K562 (cell line): Measurements from ENCODE around the gene ARHGAP8. TPM values are rescaled to one million over a fixed set of nuclear protein-coding genes. Genes with fewer than 3 reads are reported as not detected.
A peak's percentile ranks its signal among the peaks of the same experiment; 100 is the strongest.

Experiments used
- ATAC-seq: fragments of 200-7000 bp; cut with Tn5 transposase; 3 replicates; pipeline ENCODE4 v1.9.1; 2020; ENCODE audit warnings: moderate library complexity
- BruUV-seq: library from RNA; stranded (reverse); fragments of 400-500 nt; replicated peaks from 2 replicates; lab custom pipeline; 2021; lab: Mats Ljungman, UMichigan
- CTCF ChIA-PET: fragments of 300-600 bp; formaldehyde crosslinking; extraction: SDS; loops from one replicate; lab custom pipeline; 2021; ENCODE audit warnings: low intra/inter-chr PET ratio; lab: Yijun Ruan, JAX
- POLR2A ChIA-PET: fragments of 300-600, 350-650 bp; sonication (Branson Sonifier 250); formaldehyde crosslinking; extraction: SDS; loops from one replicate; lab custom pipeline; 2021; ENCODE audit warnings: antibody characterized with exemption, inconsistent platforms; lab: Yijun Ruan, JAX
- DNase-seq, 4 experiments: peaks; one replicate each; pipeline versions ENCODE4 v3.0.0 to v3.0.0-alpha.2; 2011 to 2018; ENCODE audit warnings: low spot score in 3 of 4, mixed read lengths in 3 of 4; ENCODE audit errors: extremely low read depth in 1 of 4
- FAIRE-seq: peaks from 2 replicates; lab custom pipeline; 2011; peaks lifted over from hg19 to GRCh38; lab: Jason Lieb, UNC
- H2AFZ ChIP-seq: 2 replicates; pipeline ENCODE4 v1.6.0; 2011; ENCODE audit warnings: low read depth, low read length, control low read depth, inconsistent platforms
- H3K27ac ChIP-seq: fragments of 200-600 bp; 3 replicates; pipeline ENCODE4 v1.8.0; 2011; ENCODE audit warnings: low read depth, mild to moderate bottlenecking, control low read depth, inconsistent platforms, low read length, moderate library complexity, mixed read lengths; ENCODE audit errors: extremely low read depth
- H3K27me3 ChIP-seq, 2 experiments: fragments of 300-600 bp in 1 of 2; 2 replicates in 1 of 2; 3 replicates in 1 of 2; pipeline versions ENCODE4 v1.6.0 to v1.8.0; 2011; ENCODE audit warnings: inconsistent platforms in 2 of 2, low read length in 2 of 2, mild to moderate bottlenecking in 1 of 2, mixed read lengths in 1 of 2, moderate library complexity in 1 of 2; ENCODE audit not compliant: control insufficient read depth in 2 of 2, insufficient read depth in 2 of 2
- H3K36me3 ChIP-seq: fragments of 300-600 bp; 3 replicates; pipeline ENCODE4 v1.8.0; 2011; ENCODE audit warnings: mild to moderate bottlenecking, low read length, inconsistent platforms; ENCODE audit not compliant: control insufficient read depth, insufficient read depth
- H3K4me1 ChIP-seq, 2 experiments: fragments of 200-600 bp in 1 of 2; replicated peaks in 1 of 2; 2 replicates in 1 of 2; 3 replicates in 1 of 2; pipeline versions ENCODE4 v1.5.1 to v1.8.0; 2011; ENCODE audit warnings: inconsistent platforms in 2 of 2, low read length in 2 of 2, mild to moderate bottlenecking in 1 of 2, mixed read lengths in 1 of 2, moderate library complexity in 1 of 2; ENCODE audit not compliant: control insufficient read depth in 2 of 2, insufficient read depth in 2 of 2
- H3K4me2 ChIP-seq: 2 replicates; pipeline ENCODE4 v1.6.1; 2011; ENCODE audit warnings: low read length, control low read depth, inconsistent platforms, mixed read lengths; ENCODE audit not compliant: insufficient read depth
- H3K4me3 ChIP-seq: fragments of 200-600 bp; sonication (generic), shearing (Covaris generic); 2 replicates; pipeline ENCODE4 v1.5.1; 2016; ENCODE audit warnings: control low read depth, inconsistent platforms
- H3K79me2 ChIP-seq: fragments of 200-600 bp; 3 replicates; pipeline ENCODE4 v1.8.0; 2011; ENCODE audit warnings: low read length, inconsistent platforms; ENCODE audit not compliant: control insufficient read depth, insufficient read depth
- H3K9ac ChIP-seq, 2 experiments: 2 replicates each; pipeline versions ENCODE4 v1.6.0 to v1.6.1; 2011; ENCODE audit warnings: low read depth in 2 of 2, low read length in 2 of 2, control low read depth in 1 of 2, inconsistent platforms in 1 of 2, mild to moderate bottlenecking in 1 of 2, mixed read lengths in 1 of 2; ENCODE audit not compliant: insufficient read depth in 1 of 2
- H3K9me1 ChIP-seq: one replicate; pipeline ENCODE4 v1.6.0; 2011; ENCODE audit warnings: inconsistent platforms, mild to moderate bottlenecking, low read length, moderate library complexity; ENCODE audit not compliant: control insufficient read depth, insufficient read depth
- H3K9me3 ChIP-seq: replicated peaks from 2 replicates; pipeline ENCODE4 v1.5.1; 2011; ENCODE audit warnings: low read depth, low read length, inconsistent platforms; ENCODE audit not compliant: control insufficient read depth, insufficient read depth
- H4K20me1 ChIP-seq: replicated peaks from 2 replicates; pipeline ENCODE4 v1.6.1; 2011; ENCODE audit warnings: low read length, inconsistent platforms, mixed read lengths; ENCODE audit not compliant: control insufficient read depth, insufficient read depth
- CBFA2T2 ChIP-seq: fragments of 450-650 bp; conservative IDR thresholded peaks from 2 replicates; pipeline ENCODE4 v1.6.1; 2017; ENCODE audit warnings: mild to moderate bottlenecking
- CTBP1 ChIP-seq: fragments of 450-650 bp; IDR thresholded peaks from 2 replicates; pipeline ENCODE4 v1.6.1; 2016; ENCODE audit warnings: borderline replicate concordance
- NR2F6 ChIP-seq: fragments of 450-650 bp; formaldehyde crosslinking; IDR thresholded peaks from 2 replicates; pipeline ENCODE4 v1.4.0; 2020; ENCODE audit warnings: mild to moderate bottlenecking
- POLR2B ChIP-seq: fragments of 450-650 bp; IDR thresholded peaks from 2 replicates; pipeline ENCODE4 v1.6.1; 2018; ENCODE audit warnings: low read depth; ENCODE audit not compliant: partially characterized antibody
- ZEB2 ChIP-seq: fragments of 450-650 bp; IDR thresholded peaks from 2 replicates; pipeline ENCODE4 v1.6.1; 2016
- ZFP36 ChIP-seq: fragments of 150-350 bp; IDR thresholded peaks from 2 replicates; pipeline ENCODE4 v1.6.1; 2018; ENCODE audit warnings: low read length, low read depth; ENCODE audit not compliant: partially characterized antibody
- ZKSCAN1 ChIP-seq: fragments of 150-350 bp; IDR thresholded peaks from 2 replicates; pipeline ENCODE4 v1.6.1; 2016; ENCODE audit warnings: low read depth, low read length
- ZNF146 ChIP-seq: IDR thresholded peaks from one replicate; pipeline ENCODE4 v1.6.1; 2018; ENCODE audit warnings: missing compliant biosample characterization; ENCODE audit not compliant: unreplicated experiment
- ZNF184 ChIP-seq: sonication (generic); formaldehyde crosslinking; IDR thresholded peaks from 2 replicates; pipeline ENCODE4 v1.5.0; 2020; ENCODE audit warnings: missing genetic modification reagents
- ZNF445 ChIP-seq: fragments of 250-450 bp; sonication (Bioruptor Pico); IDR thresholded peaks from 2 replicates; pipeline ENCODE4 v1.4.0; 2020; ENCODE audit warnings: low read depth, mild to moderate bottlenecking, moderate library complexity
- ZNF778 ChIP-seq: fragments of 450-650 bp; formaldehyde crosslinking; IDR thresholded peaks from 2 replicates; pipeline ENCODE4 v1.4.0; 2020; ENCODE audit warnings: mild to moderate bottlenecking, moderate library complexity
- WGBS: fragments of 100-300 bp; shearing (Covaris generic); methylation state at CpG from one replicate; pipeline ENCODE4 v1.1.6; 2016; ENCODE audit warnings: low coverage, mixed read lengths; ENCODE audit not compliant: insufficient coverage; ENCODE audit errors: missing lambda C conversion rate; 5-methylcytosine and 5-hydroxymethylcytosine counted together
- in situ Hi-C: fragments of 300-500 bp; cut with MboI; formaldehyde crosslinking; loops from 4 replicates; pipeline ENCODE4 v1.15.0; 2018; ENCODE audit warnings: inconsistent platforms, mixed read lengths
- intact Hi-C: fragments of 100-400 bp; cut with micrococcal nuclease; formaldehyde crosslinking; loops from 2 replicates; pipeline ENCODE4 v1.14.2; 2022
- polyA plus RNA-seq, 8 experiments: library from polyadenylated mRNA; depleted of rRNA in 4 of 8; stranded (reverse) in 5 of 8; unstranded in 3 of 8; fragments of >200 nt; fragmentation: Nextera tagmentation in 2 of 8; fragmentation: Illumina TruSeq in 1 of 8; extraction: Ambion mirVana in 2 of 8; extraction: Trizol in 1 of 8; gene quantifications; 2 replicates each; pipeline versions ENCODE4 v1.2.1 to v1.2.3, GENCODE V29; 2011 to 2014; ENCODE audit warnings: inconsistent platforms in 1 of 8, missing spikeins in 1 of 8
- total RNA-seq, 7 experiments: library from RNA; depleted of rRNA in 6 of 7; stranded (reverse); fragments of >200 nt in 6 of 7; fragmentation: Illumina TruSeq in 2 of 7; extraction: Trizol in 2 of 7; gene quantifications; 2 replicates each; pipeline versions ENCODE4 v1.2.1 to v1.2.3, GENCODE V29; 2011 to 2021; ENCODE audit warnings: low replicate concordance in 1 of 7
- TF ChIP-seq, protein P1 (sequence below): fragments of 250-450 bp; sonication (Bioruptor Pico); IDR thresholded peaks from 2 replicates; pipeline ENCODE4 v1.5.0; 2021
- TF ChIP-seq, protein P2 (sequence below), 2 experiments: fragments of 450-650 bp; IDR thresholded peaks; 2 replicates each; pipeline ENCODE4 v1.6.1; 2016; ENCODE audit warnings: mild to moderate bottlenecking in 2 of 2, borderline replicate concordance in 1 of 2, low read depth in 1 of 2, moderate library complexity in 1 of 2

ARHGAP8 gene
- total and polyA plus RNA-seq, 9 of the 15 experiments (the other 6 are each of a cell fraction or from before 2014, with no cell fraction given), result 0.15 to 2.2 (median 0.62) TPM

GRCh38 chr22:44730490-44731356 lies 21.7 kb upstream of the ARHGAP8 start:
- Histone ChIP-seq H3K9ac (no peak overlapping the region), H3K36me3 (peaks cover 6% of the 10 kb centered on the region; the same call in 2 of the 3 replicates), H3K79me2 (no peaks in the 10 kb centered on the region), H3K27me3 (no peaks in the 10 kb centered on the region), H3K4me1 (peaks cover 0 to 19% of the 10 kb centered on the region in 2 experiments; a peak in 2 of 5 replicates), H4K20me1 (peaks cover 5% of the 10 kb centered on the region; the same call in 1 of the 2 replicates), H3K4me2 (no peak overlapping the region), H3K27ac (no peak overlapping the region), H2AFZ (no peak overlapping the region), H3K9me3 (no peaks in the 10 kb centered on the region), H3K9me1 (no peaks in the 10 kb centered on the region), H3K4me3 (no peak overlapping the region)
- in situ Hi-C loops, result no loop called here
- WGBS, result 90% methylated on average over 13 of the region's 19 CpGs
- DNase-seq, result no peak
- CTCF ChIA-PET, result no interaction called here
- FAIRE-seq, result no peak
- no peak for ATAC-seq
- POLR2A ChIA-PET, result interaction anchor here (0.6 to 1.4 kb wide), 3 partner anchors 26 to 332 kb away, joined by 3 to 5 read pairs (median 3); no protein-coding TSS in a partner anchor
- no TSS peak for BruUV-seq
- intact Hi-C loops, result no loop called here
- TF ChIP-seq, protein P1, sequence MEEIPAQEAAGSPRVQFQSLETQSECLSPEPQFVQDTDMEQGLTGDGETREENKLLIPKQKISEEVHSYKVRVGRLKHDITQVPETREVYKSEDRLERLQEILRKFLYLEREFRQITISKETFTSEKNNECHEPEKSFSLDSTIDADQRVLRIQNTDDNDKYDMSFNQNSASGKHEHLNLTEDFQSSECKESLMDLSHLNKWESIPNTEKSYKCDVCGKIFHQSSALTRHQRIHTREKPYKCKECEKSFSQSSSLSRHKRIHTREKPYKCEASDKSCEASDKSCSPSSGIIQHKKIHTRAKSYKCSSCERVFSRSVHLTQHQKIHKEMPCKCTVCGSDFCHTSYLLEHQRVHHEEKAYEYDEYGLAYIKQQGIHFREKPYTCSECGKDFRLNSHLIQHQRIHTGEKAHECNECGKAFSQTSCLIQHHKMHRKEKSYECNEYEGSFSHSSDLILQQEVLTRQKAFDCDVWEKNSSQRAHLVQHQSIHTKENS, result no peak
- no peak for TF ChIP-seq ZNF445
- 0 out of 2 replicates have a peak, but pooled peaks have one; percentile 31 for TF ChIP-seq CTBP1
- no peak for TF ChIP-seq POLR2B
- TF ChIP-seq CBFA2T2, result 0 out of 2 replicates have a peak, but pooled peaks have one; percentile 11
- peak; percentile 76 for TF ChIP-seq ZFP36
- no peak for TF ChIP-seq ZNF778 (CRISPR knock-in tag)
- TF ChIP-seq ZEB2, result peak; percentile 95
- peak; percentile 64; the same call in 1 of the 2 replicates for TF ChIP-seq ZNF184 (CRISPR knock-in tag)
- TF ChIP-seq, protein P2, sequence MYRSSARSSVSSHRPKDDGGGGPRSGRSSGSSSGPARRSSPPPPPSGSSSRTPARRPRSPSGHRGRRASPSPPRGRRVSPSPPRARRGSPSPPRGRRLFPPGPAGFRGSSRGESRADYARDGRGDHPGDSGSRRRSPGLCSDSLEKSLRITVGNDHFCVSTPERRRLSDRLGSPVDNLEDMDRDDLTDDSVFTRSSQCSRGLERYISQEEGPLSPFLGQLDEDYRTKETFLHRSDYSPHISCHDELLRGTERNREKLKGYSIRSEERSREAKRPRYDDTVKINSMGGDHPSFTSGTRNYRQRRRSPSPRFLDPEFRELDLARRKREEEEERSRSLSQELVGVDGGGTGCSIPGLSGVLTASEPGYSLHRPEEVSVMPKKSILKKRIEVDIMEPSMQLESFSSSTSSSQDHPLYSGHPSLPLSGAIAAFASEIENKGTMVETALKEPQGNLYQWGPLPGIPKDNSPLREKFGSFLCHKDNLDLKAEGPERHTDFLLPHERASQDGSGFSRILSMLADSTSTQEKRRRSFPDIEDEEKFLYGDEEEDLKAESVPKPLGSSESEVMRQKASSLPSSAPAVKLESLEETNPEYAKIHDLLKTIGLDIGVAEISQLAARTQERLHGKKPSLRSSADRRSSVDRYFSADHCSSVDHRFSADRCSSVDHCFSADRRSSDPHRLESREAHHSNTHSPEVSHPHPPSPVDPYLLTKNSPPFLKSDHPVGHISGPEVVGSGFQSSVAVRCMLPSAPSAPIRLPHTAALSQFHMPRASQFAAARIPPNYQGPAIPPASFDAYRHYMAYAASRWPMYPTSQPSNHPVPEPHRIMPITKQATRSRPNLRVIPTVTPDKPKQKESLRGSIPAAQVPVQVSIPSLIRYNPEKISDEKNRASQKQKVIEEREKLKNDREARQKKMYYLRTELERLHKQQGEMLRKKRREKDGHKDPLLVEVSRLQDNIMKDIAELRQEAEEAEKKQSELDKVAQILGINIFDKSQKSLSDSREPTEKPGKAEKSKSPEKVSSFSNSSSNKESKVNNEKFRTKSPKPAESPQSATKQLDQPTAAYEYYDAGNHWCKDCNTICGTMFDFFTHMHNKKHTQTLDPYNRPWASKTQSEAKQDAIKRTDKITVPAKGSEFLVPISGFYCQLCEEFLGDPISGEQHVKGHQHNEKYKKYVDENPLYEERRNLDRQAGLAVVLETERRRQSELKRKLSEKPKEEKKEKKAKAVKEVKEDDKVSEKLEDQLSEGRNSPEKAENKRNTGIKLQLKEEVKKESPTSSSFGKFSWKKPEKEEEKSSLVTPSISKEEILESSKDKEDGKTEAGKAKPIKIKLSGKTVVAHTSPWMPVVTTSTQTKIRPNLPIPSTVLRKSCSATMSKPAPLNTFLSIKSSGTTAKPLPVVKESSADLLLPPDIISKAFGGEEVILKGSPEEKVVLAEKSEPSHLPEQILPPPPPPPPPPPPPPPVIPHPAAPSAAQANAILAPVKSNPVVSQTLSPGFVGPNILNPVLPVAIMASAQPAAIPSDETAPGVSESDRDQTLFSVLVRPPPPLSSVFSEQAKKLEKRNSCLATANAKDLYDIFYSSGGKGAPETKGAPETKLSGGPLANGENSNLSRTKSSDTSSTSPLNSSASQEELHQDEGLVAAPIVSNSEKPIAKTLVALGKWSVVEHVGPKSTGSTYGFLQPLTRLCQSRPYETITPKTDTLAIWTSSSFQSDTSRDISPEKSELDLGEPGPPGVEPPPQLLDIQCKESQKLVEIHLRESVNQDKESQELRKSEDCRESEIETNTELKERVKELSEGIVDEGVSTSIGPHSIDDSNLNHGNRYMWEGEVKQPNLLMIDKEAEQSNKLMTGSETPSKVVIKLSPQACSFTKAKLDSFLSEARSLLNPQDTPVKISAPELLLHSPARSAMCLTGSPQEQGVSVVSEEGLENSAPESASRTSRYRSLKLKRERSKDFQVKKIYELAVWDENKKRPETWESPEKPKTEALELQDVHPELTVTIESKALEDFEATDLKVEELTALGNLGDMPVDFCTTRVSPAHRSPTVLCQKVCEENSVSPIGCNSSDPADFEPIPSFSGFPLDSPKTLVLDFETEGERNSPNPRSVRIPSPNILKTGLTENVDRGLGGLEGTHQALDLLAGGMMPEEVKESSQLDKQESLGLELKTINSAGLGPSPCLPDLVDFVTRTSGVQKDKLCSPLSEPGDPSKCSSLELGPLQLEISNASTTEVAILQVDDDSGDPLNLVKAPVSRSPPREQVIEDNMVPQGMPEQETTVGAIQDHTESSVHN (IDR thresholded peaks at IDR 0.05; ENCODE audit: borderline replicate concordance in 1 of 2, low read depth in 1 of 2), result no peak
- no peak for TF ChIP-seq NR2F6 (CRISPR knock-in tag)
- TF ChIP-seq ZKSCAN1, result peak; percentile 89
- no peak for TF ChIP-seq ZNF146 (CRISPR knock-in tag)
